T-helper 2 cell treated with Interferon-gamma antibody and Interleukin-4, amounts not matched to agents 100 ng/mL and 5 ng/mL, for 36 hours (primary cell): ENCODE measurements around the gene CEACAM8. TPM values are rescaled to one million over a fixed set of nuclear protein-coding genes. Genes with fewer than 3 reads are reported as not detected.
"Not testable (repeated sequence)": the region's sequence is repeated elsewhere in the genome, so short reads cannot be mapped to it uniquely, and the experiment has no call there.

ENCODE experiments used
- intact Hi-C: fragments of 100-400 bp; cut with micrococcal nuclease; formaldehyde crosslinking; loops from one replicate; pipeline ENCODE4 v1.15.1; 2023
- total RNA-seq: library from RNA; stranded (reverse); gene quantifications from 2 replicates; pipeline ENCODE4 v1.2.3, GENCODE V29; 2022

CEACAM8 gene
- not detected in 2 replicates for total RNA-seq

GRCh38 chr19:42594617-42595489, at the start of gene CEACAM8:
Gene CEACAM8, minus strand, starts transcription at chr19:42594924. Its CDS starts 96 bp downstream, at chr19:42594828.
- intact Hi-C loops: no loop called here

- intact Hi-C loops: not testable (repeated sequence)
Observed at GRCh38 chr19:42639324-42640092, 44.8 kb upstream of the CEACAM8 start.

GRCh38 chr19:42635233-42635539, 40.5 kb upstream of the CEACAM8 start:
- intact Hi-C loops: loop anchor here (1.0 kb wide), 1 partner anchor 142 kb away; no protein-coding TSS in a partner anchor

- intact Hi-C loops: loop anchor here (1.0 kb wide), 1 partner anchor 143 kb away; no protein-coding TSS in a partner anchor
Observed at GRCh38 chr19:42634409-42635232, 39.9 kb upstream of the CEACAM8 start.

GRCh38 chr19:42629191-42629590, 34.5 kb upstream of the CEACAM8 start:
- intact Hi-C loops: no loop called here

- intact Hi-C loops: no loop called here
Observed at GRCh38 chr19:42628411-42629140, 33.9 kb upstream of the CEACAM8 start.

- intact Hi-C loops: no loop called here
Observed at GRCh38 chr19:42627916-42628315, 33.2 kb upstream of the CEACAM8 start.

GRCh38 chr19:42626181-42626580, 31.5 kb upstream of the CEACAM8 start:
- intact Hi-C loops: no loop called here

- intact Hi-C loops: no loop called here
Observed at GRCh38 chr19:42619271-42619670, 24.5 kb upstream of the CEACAM8 start.

GRCh38 chr19:42613666-42614065, 18.9 kb upstream of the CEACAM8 start:
- intact Hi-C loops: no loop called here

GRCh38 chr19:42610401-42610915, 15.7 kb upstream of the CEACAM8 start:
- intact Hi-C loops: not testable (repeated sequence)

GRCh38 chr19:42606660-42607351, 12.1 kb upstream of the CEACAM8 start:
- intact Hi-C loops: no loop called here

- intact Hi-C loops: no loop called here
Observed at GRCh38 chr19:42601811-42602443, 7.2 kb upstream of the CEACAM8 start.

- intact Hi-C loops: loop anchor here (1.0 kb wide), 1 partner anchor 146 kb away; no protein-coding TSS in a partner anchor
Observed at GRCh38 chr19:42596391-42597072, 1.8 kb upstream of the CEACAM8 start.

GRCh38 chr19:42595550-42596172, 937 bp upstream of the CEACAM8 start:
- intact Hi-C loops: loop anchor here (1.0 kb wide), 1 partner anchor 145 kb away; no protein-coding TSS in a partner anchor

GRCh38 chr19:42589792-42590191, 4.9 kb downstream of the CEACAM8 start:
- intact Hi-C loops: no loop called here

GRCh38 chr19:42584466-42584865, 10.3 kb downstream of the CEACAM8 start:
- intact Hi-C loops: no loop called here

GRCh38 chr19:42577016-42577415, 17.7 kb downstream of the CEACAM8 start:
- intact Hi-C loops: no loop called here
